Left colon (tissue), 2 donors: Measurements from ENCODE around the gene INPP5A. TPM values are rescaled to one million over a fixed set of nuclear protein-coding genes. Genes with fewer than 3 reads are reported as not detected.
"Not testable (repeated sequence)": the region's sequence is repeated elsewhere in the genome, so short reads cannot be mapped to it uniquely, and the experiment has no call there.

Source experiments
- ATAC-seq: fragments of 200-7000 bp; cut with Tn5 transposase; one replicate; pipeline ENCODE4 v1.9.1; 2020; ENCODE audit warnings: mild to moderate bottlenecking, moderate library complexity
- DNase-seq, 2 donors: peaks; one replicate each; pipeline ENCODE4 v3.0.0-alpha.2; 2020
- intact Hi-C, 2 donors: fragments of 100-400 bp; cut with DNase I in 1 of 2; cut with micrococcal nuclease in 1 of 2; formaldehyde crosslinking; loops; one replicate each; pipeline versions ENCODE4 v1.11.2 to v1.14.0; 2022; cut with DNase I, micrococcal nuclease
- total RNA-seq, 2 donors: library from RNA; stranded (reverse); fragmentation: NEBNext Ultra II Directional; extraction: Animal tissue kit (Norgen Biotek cat#: 25700); gene quantifications; one replicate each; pipeline ENCODE4 v1.2.1, GENCODE V29; 2021
- donor health status: DM: no; HTN: no; CAD: no.
- donor health status: DM: yes; HTN: yes; CAD: no.

The INPP5A gene
- total RNA-seq, 2 donors from 2014 or later, result 35.6 to 42.2 TPM

- intact Hi-C loops, result no loop called here
- no peak for DNase-seq
- no peak for ATAC-seq
Measured at GRCh38 chr10:132790934-132791829, 253.6 kb downstream of the INPP5A start.

GRCh38 chr10:132792099-132792498 is 254.5 kb downstream of the INPP5A start:
- ATAC-seq, DNase-seq, intact Hi-C loops: not testable (repeated sequence)

- ATAC-seq, result no peak
- intact Hi-C loops, result no loop called here
- DNase-seq, result no peak
Measured at GRCh38 chr10:132792796-132793195, 255.2 kb downstream of the INPP5A start.

DNA sequence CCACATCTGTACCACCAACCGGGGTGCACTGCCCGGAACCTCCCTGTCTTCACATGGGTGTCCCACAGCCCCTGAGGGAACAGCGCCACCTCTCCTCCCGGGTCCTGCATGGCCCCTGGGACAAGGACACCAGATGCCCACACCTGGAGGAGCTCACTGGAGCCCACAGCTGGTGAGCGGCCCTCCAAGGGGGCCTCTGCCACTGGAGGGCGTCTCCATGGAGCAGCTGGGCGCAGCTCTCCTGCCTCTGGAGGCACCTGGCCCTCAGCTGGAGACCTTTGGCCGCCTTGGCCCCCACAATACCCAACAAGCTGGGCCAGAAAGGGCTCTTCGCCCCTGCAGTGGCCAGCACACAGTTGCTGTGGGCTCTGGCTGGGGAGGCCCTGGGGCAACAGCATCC is 255.6 kb downstream of the INPP5A start:
- ATAC-seq (no peak), DNase-seq (no peak)
- intact Hi-C loops, result no loop called here

DNA sequence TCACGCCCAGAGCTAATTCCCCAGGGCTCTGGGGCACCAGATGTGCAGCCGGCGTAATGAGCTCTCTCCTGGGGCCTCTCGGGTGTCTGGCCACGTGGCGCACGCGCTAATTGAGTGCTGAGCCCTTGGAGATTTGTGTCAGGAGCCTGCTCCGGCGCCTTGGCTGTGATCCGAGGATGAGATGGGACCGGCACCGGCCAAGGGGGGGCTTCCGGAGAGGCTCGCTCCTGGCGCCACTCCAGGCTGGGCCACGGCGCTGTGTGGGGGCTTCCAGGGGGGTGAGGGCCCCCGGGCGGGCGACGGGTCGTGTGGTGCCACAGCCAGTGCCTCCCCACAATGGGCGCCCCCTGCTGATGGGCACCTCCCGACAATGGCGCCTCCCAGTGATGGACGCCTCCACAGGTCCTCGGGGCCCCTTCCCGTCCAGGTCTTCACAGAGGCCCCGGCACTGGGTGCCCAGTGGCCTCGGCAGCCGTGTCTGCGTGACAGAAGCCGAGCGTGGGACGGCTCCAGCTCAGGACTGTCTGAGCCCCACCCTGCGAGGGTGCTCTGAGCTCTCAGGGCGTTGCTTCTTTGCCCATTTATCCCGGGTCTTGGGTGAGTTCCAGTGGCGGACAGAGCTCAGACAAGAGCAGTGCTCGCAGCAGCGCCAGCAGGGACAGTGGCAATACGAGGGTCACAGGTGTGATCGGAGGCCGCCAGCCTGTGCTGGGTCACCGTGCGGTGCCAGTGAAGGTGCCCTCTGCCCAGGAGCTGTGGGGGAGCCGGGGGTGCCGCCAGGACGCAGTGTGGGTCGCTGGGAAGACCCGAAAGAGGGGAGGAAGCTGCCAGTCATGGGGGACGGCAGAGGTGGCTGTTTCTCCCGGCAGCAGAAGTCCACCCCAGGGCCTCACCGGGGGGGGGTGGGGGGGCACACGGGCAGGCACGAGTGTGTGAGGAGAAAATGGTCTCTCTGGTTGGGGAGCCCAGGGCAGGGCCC is 256.6 kb downstream of the INPP5A start:
- intact Hi-C loops, result no loop called here
- ATAC-seq (peak; percentile 21), DNase-seq (no peak)

DNA sequence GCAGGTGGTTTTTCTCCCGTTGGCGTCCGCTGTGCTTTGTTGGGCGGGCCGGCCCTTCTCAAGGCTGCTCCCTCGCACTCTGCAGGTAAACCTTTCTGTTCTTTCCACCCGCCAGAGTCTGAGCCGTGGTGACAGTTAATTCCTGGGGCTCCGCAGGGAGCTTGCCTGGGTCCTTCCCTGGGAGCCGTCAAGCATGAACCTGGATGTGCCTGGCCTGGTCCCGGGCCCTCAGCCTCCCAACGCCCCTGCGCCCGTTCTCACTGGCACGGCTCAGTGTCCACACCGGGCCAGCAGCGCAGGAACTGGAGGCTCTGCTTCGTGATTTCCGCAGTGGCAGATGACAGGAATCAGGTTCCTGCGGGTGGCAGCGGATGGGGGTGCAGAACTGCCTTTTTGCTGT is 259.3 kb downstream of the INPP5A start:
- ATAC-seq, result no peak
- DNase-seq, result no peak
- intact Hi-C loops, result no loop called here

DNA sequence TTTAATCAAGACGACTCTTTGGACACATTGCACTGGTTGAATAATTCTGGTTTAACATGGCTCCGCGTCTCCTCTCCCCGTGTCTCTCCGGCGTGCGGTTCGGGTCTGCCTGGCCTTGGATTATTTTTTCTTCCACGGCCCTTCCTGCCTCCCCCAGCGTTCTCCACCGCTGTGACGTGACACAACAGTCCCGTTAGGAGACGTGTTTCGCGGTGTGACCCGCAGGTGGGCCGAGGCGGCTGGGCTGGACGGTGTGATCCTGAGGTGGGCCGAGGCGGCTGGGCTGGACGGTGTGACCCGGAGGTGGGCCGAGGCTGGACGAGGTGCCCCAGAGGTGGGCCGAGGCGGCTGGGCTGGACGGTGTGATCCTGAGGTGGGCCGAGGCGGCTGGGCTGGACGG is 260.4 kb downstream of the INPP5A start:
- DNase-seq, intact Hi-C loops, ATAC-seq: not testable (repeated sequence)

- DNase-seq (no peak), ATAC-seq (no peak)
- intact Hi-C loops, result no loop called here
Measured at GRCh38 chr10:132798403-132798802, 260.8 kb downstream of the INPP5A start.

GRCh38 chr10:132798876-132799275 is 261.3 kb downstream of the INPP5A start:
- ATAC-seq (no peak), DNase-seq (peak in 1 of 2 donors; percentile 9)
- intact Hi-C loops, result no loop called here

GRCh38 chr10:132799865-132800264 is 262.3 kb downstream of the INPP5A start:
- ATAC-seq (no peak), DNase-seq (no peak)
- intact Hi-C loops, result no loop called here

DNA sequence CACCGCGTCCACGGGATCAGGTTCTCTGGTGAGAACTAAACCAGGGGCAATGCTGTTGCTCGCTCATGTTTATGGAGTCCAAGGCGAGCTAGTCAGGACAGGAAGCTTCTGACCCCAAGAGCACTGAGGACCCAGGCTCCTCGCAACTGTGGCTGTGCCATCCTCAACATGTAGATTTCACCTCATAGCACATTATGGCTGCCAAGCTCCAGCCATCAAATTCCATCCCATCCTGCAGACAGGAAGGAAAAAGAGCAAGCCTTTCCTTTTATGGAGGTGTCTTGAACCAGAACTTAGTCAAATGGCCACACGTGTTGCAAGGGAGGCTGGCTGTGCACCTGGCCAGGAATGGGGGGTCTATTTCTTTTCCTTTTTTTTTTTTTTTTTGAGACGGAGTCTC is 264.5 kb downstream of the INPP5A start:
- ATAC-seq, result no peak
- intact Hi-C loops, result no loop called here
- no peak for DNase-seq

GRCh38 chr10:132802694-132803320 is 265.2 kb downstream of the INPP5A start:
- intact Hi-C loops, result no loop called here
- DNase-seq (peak in 1 of 2 donors; percentile 14), ATAC-seq (no peak)

GRCh38 chr10:132803416-132804210 is 266.0 kb downstream of the INPP5A start:
- DNase-seq (peak in 1 of 2 donors; percentile 8), ATAC-seq (no peak)
- intact Hi-C loops, result no loop called here

DNA sequence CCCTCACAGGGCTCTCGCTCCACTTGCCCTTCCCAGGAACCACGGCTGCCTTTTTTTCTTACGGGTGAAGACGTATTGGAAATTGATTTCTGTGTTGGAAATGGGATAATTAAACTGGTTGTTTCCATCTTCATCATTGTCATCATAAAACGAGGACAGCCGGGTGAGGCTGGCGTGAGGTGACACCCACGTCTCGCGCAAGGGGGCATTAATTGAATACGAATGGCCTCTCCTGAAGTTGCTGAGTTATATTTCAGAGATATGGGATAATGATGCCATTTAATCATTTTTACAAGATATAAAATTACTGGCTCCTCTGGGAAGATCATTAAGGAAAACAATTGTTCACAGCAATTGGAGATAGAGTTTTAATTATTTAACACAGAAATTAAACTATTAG is 266.7 kb downstream of the INPP5A start:
- DNase-seq (no peak), ATAC-seq (no peak)
- intact Hi-C loops, result no loop called here

DNA sequence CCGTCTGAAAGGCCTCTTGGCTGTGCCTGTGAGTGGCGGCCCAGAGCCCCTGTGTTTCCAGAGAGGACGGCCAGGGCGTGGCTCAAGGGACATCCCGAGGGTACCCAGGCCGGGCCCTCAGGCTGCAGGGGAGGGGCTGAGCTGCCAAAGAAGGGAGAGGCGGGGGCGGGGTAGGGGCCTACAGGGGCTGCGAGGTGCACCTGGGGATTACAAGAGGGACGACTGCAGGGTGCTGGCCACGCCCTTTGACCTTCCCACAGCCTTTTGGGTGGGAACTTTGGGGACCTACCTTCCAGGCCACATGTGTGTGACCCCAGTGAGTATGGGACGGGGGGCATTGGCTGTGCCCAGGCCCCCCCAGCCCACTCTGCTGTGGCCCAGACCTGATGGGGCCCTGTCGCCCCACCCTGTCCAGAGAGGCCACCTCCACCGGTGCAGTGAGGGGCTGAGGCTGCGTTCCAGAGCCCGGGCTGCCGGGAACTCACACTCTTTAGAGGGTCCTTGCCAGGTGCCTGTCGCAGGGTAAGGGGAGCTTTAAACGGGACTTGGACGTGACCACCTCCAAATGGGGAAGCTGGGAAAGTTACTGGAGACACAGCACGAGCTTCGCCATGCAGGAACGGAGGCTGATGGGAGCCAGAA is 267.3 kb downstream of the INPP5A start:
- intact Hi-C loops, result no loop called here
- no peak for DNase-seq
- no peak for ATAC-seq

GRCh38 chr10:132805599-132805998 is 268.0 kb downstream of the INPP5A start:
- no peak for DNase-seq
- intact Hi-C loops, result no loop called here
- no peak for ATAC-seq

- intact Hi-C loops, result no loop called here
- ATAC-seq (no peak), DNase-seq (no peak)
Measured at GRCh38 chr10:132806110-132806509, 268.5 kb downstream of the INPP5A start.

DNA sequence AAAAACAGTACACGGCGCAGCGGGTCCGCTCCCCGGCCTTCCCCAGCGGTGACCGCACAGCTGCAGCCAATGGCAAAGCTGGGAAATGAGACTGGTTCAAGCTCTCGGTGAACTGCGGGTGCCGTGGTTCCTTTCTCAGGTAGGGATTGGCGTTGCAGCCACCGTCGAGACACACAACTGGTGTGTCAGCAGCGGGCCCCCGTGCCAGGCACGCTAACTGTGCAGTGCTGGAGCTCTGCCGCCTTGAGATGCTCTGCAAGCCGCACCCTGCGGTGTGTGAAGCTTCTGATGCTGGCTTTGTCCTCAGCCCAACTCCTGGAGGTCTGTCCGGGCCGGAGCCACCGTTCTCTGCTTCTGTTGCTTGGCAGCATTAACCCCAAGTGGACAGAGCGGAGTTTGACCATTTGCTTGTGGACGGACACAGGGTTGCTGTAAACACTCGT is 269.0 kb downstream of the INPP5A start:
- no peak for ATAC-seq
- intact Hi-C loops, result no loop called here
- no peak for DNase-seq
